Endothelial cell of umbilical vein (primary cell): ENCODE results near the gene AUTS2. TPM values are rescaled to one million over a fixed set of nuclear protein-coding genes. Genes with fewer than 3 reads are reported as not detected.

ENCODE experiments used
- BruUV-seq: library from RNA; stranded (reverse); fragments of 400-500 nt; replicated peaks from 2 replicates; lab custom pipeline; 2021; lab: Mats Ljungman, UMichigan
- CTCF ChIA-PET: fragments of 300-600, 350-600 bp; sonication (Branson Sonifier 250); formaldehyde crosslinking; loops from one replicate; lab custom pipeline; 2021; ENCODE audit warnings: antibody characterized with exemption, inconsistent platforms; lab: Charles Lee
- POLR2A ChIA-PET: fragments of 300-600, 350-600 bp; sonication (Branson Sonifier 250); formaldehyde crosslinking; loops from one replicate; lab custom pipeline; 2021; ENCODE audit warnings: antibody characterized with exemption, inconsistent platforms; lab: Charles Lee
- DNase-seq: peaks from one replicate; pipeline ENCODE4 v3.0.0-alpha.2; 2011; ENCODE audit warnings: low read depth, low spot score
- FAIRE-seq: peaks from 2 replicates; lab custom pipeline; 2011; peaks lifted over from hg19 to GRCh38; lab: Jason Lieb, UNC
- H2AFZ ChIP-seq: 2 replicates; pipeline ENCODE4 v1.6.0; 2012; ENCODE audit warnings: low read depth, low read length, control low read depth, inconsistent platforms
- H3K27ac ChIP-seq: 2 replicates; pipeline ENCODE4 v1.5.1; 2011; ENCODE audit warnings: low read depth, mild to moderate bottlenecking, control low read depth, low read length, moderate library complexity; ENCODE audit not compliant: insufficient read depth
- H3K27me3 ChIP-seq, 2 experiments: 2 replicates each; pipeline versions ENCODE4 v1.6.0 to v1.6.1; 2011; ENCODE audit warnings: low read length in 2 of 2, mixed read lengths in 1 of 2; ENCODE audit not compliant: control insufficient read depth in 2 of 2, insufficient read depth in 2 of 2
- H3K36me3 ChIP-seq, 2 experiments: 2 replicates in 1 of 2; 3 replicates in 1 of 2; pipeline ENCODE4 v1.5.1; 2011; ENCODE audit warnings: low read length in 2 of 2, mild to moderate bottlenecking in 1 of 2, moderate library complexity in 1 of 2; ENCODE audit not compliant: control insufficient read depth in 2 of 2, insufficient read depth in 2 of 2; ENCODE audit errors: extremely low read depth in 1 of 2
- H3K4me1 ChIP-seq: 3 replicates; pipeline ENCODE4 v1.5.1; 2011; ENCODE audit warnings: mild to moderate bottlenecking, low read length; ENCODE audit not compliant: control insufficient read depth, insufficient read depth; ENCODE audit errors: extremely low read depth
- H3K4me2 ChIP-seq: 2 replicates; pipeline ENCODE4 v1.6.1; 2011; ENCODE audit warnings: low read length, control low read depth, mixed read lengths; ENCODE audit not compliant: insufficient read depth
- H3K4me3 ChIP-seq, 3 experiments: fragments of 200-600 bp in 1 of 3; sonication (generic), shearing (Covaris generic) in 1 of 3; replicated peaks in 1 of 3; 2 replicates each; pipeline ENCODE4 v1.5.1; 2011 to 2016; ENCODE audit warnings: control low read depth in 3 of 3, low read length in 3 of 3, mild to moderate bottlenecking in 2 of 3, inconsistent platforms in 1 of 3, low read depth in 1 of 3, moderate library complexity in 1 of 3; ENCODE audit not compliant: insufficient read depth in 1 of 3
- H3K79me2 ChIP-seq: 2 replicates; pipeline ENCODE4 v1.6.0; 2012; ENCODE audit warnings: low read length, inconsistent platforms; ENCODE audit not compliant: control insufficient read depth, insufficient read depth
- H3K9ac ChIP-seq: replicated peaks from 2 replicates; pipeline ENCODE3; 2011; ENCODE audit warnings: low read length, control low read depth; ENCODE audit not compliant: insufficient read depth; ENCODE audit errors: extremely low read depth
- H3K9me1 ChIP-seq: replicated peaks from 3 replicates; pipeline ENCODE4 v1.6.0; 2011; ENCODE audit warnings: mild to moderate bottlenecking, low read length; ENCODE audit not compliant: control insufficient read depth, insufficient read depth; ENCODE audit errors: extremely low read depth
- H3K9me3 ChIP-seq: replicated peaks from 2 replicates; pipeline ENCODE4 v1.5.1; 2012; ENCODE audit warnings: low read length, inconsistent platforms; ENCODE audit not compliant: control insufficient read depth, insufficient read depth
- H4K20me1 ChIP-seq: replicated peaks from 2 replicates; pipeline ENCODE3; 2011; ENCODE audit warnings: mild to moderate bottlenecking, low read length; ENCODE audit not compliant: control insufficient read depth, insufficient read depth; ENCODE audit errors: extremely low read depth
- EZH2 ChIP-seq: IDR thresholded peaks from 2 replicates; pipeline ENCODE4 v1.6.1; 2012; ENCODE audit warnings: borderline replicate concordance, low read depth, mild to moderate bottlenecking, moderate library complexity, low read length, inconsistent platforms; ENCODE audit not compliant: severe bottlenecking
- FOS ChIP-seq: IDR thresholded peaks from 2 replicates; pipeline ENCODE4 v1.6.1; 2011; ENCODE audit warnings: mild to moderate bottlenecking, low read length, moderate library complexity, borderline replicate concordance; ENCODE audit not compliant: insufficient read depth
- GATA2 ChIP-seq: IDR thresholded peaks from 2 replicates; pipeline ENCODE4 v1.7.0; 2011; ENCODE audit warnings: low read depth, mild to moderate bottlenecking, moderate library complexity, mixed read lengths, low read length; ENCODE audit not compliant: insufficient read length, insufficient read depth
- JUN ChIP-seq: IDR thresholded peaks from 2 replicates; pipeline ENCODE4 v1.6.1; 2011; ENCODE audit warnings: borderline replicate concordance, low read depth; ENCODE audit not compliant: insufficient read length, insufficient read depth
- MYC ChIP-seq: IDR thresholded peaks from one replicate; pipeline ENCODE4 v1.6.1; 2011; ENCODE audit warnings: mild to moderate bottlenecking, low read depth, low read length
- POLR2A ChIP-seq: IDR thresholded peaks from 2 replicates; pipeline ENCODE4 v1.6.1; 2012; ENCODE audit warnings: low read depth, mild to moderate bottlenecking, control low read depth, low read length
- POLR2AphosphoS5 ChIP-seq: IDR thresholded peaks from 2 replicates; pipeline ENCODE4 v1.6.1; 2012; ENCODE audit warnings: low read depth, mild to moderate bottlenecking, control low read depth, low read length, moderate library complexity; ENCODE audit not compliant: insufficient read depth
- dilution Hi-C: fragments of 300-500 bp; cut with MboI; formaldehyde crosslinking; loops from one replicate; pipeline ENCODE4 v1.15.0; 2019; ENCODE audit warnings: low sequenced_read_pairs; ENCODE audit not compliant: extremely low pct_ligation_motif_present
- intact Hi-C: fragments of 100-400 bp; cut with micrococcal nuclease; formaldehyde crosslinking; loops from one replicate; pipeline ENCODE4 v1.10.0; 2022
- polyA plus RNA-seq, 4 experiments: library from polyadenylated mRNA; depleted of rRNA in 3 of 4; stranded (reverse) in 3 of 4; unstranded in 1 of 4; fragments of >200 nt; gene quantifications; 2 replicates each; pipeline versions ENCODE4 v1.2.1 to v1.2.3, GENCODE V29; 2011 to 2012; ENCODE audit warnings: missing spikeins in 1 of 4
- total RNA-seq: library from RNA; stranded (reverse); gene quantifications from 2 replicates; pipeline ENCODE4 v1.2.3, GENCODE V29; 2021
- TF ChIP-seq, protein P1 (sequence below), 2 donors: IDR thresholded peaks; 1 replicate in 1 of 2; 2 replicates in 1 of 2; pipeline ENCODE4 v1.5.1; 2011; ENCODE audit warnings: low read length in 2 of 2, mild to moderate bottlenecking in 2 of 2, moderate library complexity in 2 of 2, control low read depth in 1 of 2, inconsistent platforms in 1 of 2, low read depth in 1 of 2; ENCODE audit not compliant: insufficient read depth in 1 of 2; ENCODE audit errors: extremely low read depth in 1 of 2
- TF ChIP-seq, protein P2 (sequence below): IDR thresholded peaks from 2 replicates; pipeline ENCODE4 v1.6.1; 2011; ENCODE audit not compliant: insufficient read depth, insufficient read length

Gene AUTS2
- total and polyA plus RNA-seq, 2 donors (not counting 3 experiments of a cell fraction or from before 2014, with no cell fraction given) = 0.59 to 8.0 TPM

DNA sequence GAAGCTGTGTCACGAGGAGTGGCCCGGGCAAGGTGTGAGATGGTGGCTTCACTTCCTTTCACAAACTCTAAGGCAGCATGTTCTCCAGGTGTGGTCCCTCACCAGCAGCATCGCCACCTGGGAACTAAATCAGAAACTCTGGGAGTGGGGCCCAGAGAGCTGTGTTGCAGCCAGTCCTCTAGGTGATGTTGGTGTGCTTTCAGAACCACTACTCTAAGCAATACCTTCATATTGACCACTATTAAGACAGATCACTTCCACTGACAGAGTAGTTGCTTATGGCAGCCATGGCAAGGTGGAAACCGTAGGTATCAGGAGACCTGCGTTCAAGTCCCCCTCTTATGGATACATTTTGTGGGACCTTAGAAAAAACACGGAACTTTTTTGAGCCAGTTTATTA, 1037.9 kb downstream of the AUTS2 start:
- intact Hi-C loops = no loop called here
- no TSS peak for BruUV-seq
- POLR2A ChIA-PET = no interaction called here
- TF ChIP-seq POLR2AphosphoS5 (no peak), POLR2A (no peak), JUN (no peak)
- Histone ChIP-seq H3K36me3 (no peaks in the 10 kb centered on the region), H2AFZ (no peak overlapping the region), H3K9me1 (no peaks in the 10 kb centered on the region), H4K20me1 (no peaks in the 10 kb centered on the region), H3K9me3 (peaks cover 2% of the 10 kb centered on the region), H3K4me3 (no peak overlapping the region), H3K4me1 (no peaks in the 10 kb centered on the region), H3K9ac (no peak overlapping the region), H3K4me2 (no peak overlapping the region), H3K27me3 (no peaks in the 10 kb centered on the region), H3K27ac (no peak overlapping the region), H3K79me2 (no peaks in the 10 kb centered on the region)
- DNase-seq (no peak), FAIRE-seq (no peak)
- dilution Hi-C loops = no loop called here
- CTCF ChIA-PET = no interaction called here

DNA sequence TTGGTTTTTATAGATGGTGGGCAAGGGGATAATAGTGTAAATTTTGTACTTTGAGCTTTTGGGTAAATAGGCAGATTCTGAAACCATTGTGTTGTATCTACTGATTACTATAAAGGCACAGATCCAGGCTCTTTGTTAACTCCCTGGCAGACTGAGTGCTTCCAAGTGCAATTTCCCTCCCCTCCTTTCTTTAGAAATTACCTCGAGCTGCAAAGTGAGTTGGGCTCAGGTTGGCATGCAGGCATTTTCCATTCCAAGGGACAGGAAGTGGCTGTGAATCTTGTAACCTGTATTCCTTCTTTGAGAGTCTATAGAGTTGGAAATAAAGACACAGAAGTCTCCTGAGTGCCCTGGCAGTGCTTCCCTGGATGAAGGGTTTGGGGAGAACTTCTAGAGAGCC, 1039.5 kb downstream of the AUTS2 start:
- Histone ChIP-seq H3K9me3 (peaks cover 2% of the 10 kb centered on the region), H3K27me3 (no peaks in the 10 kb centered on the region), H3K9ac (no peak overlapping the region), H3K36me3 (no peaks in the 10 kb centered on the region), H4K20me1 (no peaks in the 10 kb centered on the region), H3K4me2 (no peak overlapping the region), H3K4me1 (no peaks in the 10 kb centered on the region), H3K9me1 (no peaks in the 10 kb centered on the region), H3K79me2 (no peaks in the 10 kb centered on the region), H3K4me3 (no peak overlapping the region), H3K27ac (no peak overlapping the region), H2AFZ (no peak overlapping the region)
- ChIA-PET POLR2A (no interaction called here), CTCF (no interaction called here)
- intact Hi-C loops = no loop called here
- no TSS peak for BruUV-seq
- no peak for DNase-seq
- no peak for FAIRE-seq
- dilution Hi-C loops = no loop called here
- TF ChIP-seq MYC = no peak
- no peak for TF ChIP-seq EZH2
- TF ChIP-seq, protein P1, sequence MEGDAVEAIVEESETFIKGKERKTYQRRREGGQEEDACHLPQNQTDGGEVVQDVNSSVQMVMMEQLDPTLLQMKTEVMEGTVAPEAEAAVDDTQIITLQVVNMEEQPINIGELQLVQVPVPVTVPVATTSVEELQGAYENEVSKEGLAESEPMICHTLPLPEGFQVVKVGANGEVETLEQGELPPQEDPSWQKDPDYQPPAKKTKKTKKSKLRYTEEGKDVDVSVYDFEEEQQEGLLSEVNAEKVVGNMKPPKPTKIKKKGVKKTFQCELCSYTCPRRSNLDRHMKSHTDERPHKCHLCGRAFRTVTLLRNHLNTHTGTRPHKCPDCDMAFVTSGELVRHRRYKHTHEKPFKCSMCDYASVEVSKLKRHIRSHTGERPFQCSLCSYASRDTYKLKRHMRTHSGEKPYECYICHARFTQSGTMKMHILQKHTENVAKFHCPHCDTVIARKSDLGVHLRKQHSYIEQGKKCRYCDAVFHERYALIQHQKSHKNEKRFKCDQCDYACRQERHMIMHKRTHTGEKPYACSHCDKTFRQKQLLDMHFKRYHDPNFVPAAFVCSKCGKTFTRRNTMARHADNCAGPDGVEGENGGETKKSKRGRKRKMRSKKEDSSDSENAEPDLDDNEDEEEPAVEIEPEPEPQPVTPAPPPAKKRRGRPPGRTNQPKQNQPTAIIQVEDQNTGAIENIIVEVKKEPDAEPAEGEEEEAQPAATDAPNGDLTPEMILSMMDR (IDR thresholded peaks at IDR 0.05; ENCODE audit: extremely low read depth in 1 of 2, insufficient read depth in 1 of 2, low read depth in 1 of 2, low read length in 2 of 2) = no peak
- no peak for TF ChIP-seq POLR2A
- no peak for TF ChIP-seq JUN
- TF ChIP-seq, protein P2, sequence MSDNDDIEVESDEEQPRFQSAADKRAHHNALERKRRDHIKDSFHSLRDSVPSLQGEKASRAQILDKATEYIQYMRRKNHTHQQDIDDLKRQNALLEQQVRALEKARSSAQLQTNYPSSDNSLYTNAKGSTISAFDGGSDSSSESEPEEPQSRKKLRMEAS = no peak
- TF ChIP-seq FOS = no peak
- no peak for TF ChIP-seq POLR2AphosphoS5
- TF ChIP-seq GATA2 = no peak
